ENCODE results near the gene ATXN10.

Gene ATXN10

GRCh38 chr22:45871721-45872120 is 200.1 kb downstream of the ATXN10 start:
- Mint-ChIP-seq H3K4me3 (no peak overlapping the region), H3K36me3 (ENCODE audit: low read depth) (peaks cover 15% of the 10 kb centered on the region)
- TF ChIP-seq, protein P1, sequence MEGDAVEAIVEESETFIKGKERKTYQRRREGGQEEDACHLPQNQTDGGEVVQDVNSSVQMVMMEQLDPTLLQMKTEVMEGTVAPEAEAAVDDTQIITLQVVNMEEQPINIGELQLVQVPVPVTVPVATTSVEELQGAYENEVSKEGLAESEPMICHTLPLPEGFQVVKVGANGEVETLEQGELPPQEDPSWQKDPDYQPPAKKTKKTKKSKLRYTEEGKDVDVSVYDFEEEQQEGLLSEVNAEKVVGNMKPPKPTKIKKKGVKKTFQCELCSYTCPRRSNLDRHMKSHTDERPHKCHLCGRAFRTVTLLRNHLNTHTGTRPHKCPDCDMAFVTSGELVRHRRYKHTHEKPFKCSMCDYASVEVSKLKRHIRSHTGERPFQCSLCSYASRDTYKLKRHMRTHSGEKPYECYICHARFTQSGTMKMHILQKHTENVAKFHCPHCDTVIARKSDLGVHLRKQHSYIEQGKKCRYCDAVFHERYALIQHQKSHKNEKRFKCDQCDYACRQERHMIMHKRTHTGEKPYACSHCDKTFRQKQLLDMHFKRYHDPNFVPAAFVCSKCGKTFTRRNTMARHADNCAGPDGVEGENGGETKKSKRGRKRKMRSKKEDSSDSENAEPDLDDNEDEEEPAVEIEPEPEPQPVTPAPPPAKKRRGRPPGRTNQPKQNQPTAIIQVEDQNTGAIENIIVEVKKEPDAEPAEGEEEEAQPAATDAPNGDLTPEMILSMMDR (IDR thresholded peaks at IDR 0.05; ENCODE audit: unreplicated experiment in 3 of 3), result no peak

DNA sequence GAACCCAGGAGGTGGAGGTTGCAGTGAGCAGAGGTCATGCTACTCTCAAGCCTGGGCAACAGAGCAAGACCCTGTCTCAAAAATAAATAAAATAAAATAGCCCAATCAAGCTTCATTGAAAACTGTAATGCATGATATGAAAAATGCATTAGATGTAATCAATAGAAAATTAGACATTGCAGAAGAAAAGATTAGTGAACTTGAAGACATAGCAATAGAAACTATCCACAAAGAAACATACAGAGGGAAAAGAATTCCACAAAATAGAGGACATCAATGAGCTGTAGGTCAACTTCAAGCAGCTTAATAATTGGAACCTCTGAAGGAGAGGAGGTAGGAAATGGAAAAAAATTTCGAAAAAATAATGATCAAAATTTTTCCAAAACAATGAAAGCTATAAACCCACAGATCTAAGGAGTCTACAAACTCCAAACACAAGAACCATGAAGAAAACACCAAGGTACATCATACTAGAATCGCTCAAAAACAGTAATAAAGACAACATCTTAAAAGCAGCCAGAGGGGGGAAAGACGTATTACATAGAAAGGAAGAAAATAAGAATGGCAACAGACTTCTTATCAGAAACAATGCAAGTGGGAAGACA is 201.1 kb downstream of the ATXN10 start:
- Mint-ChIP-seq H3K27ac (no peak overlapping the region), H3K27me3 (ENCODE audit: low read depth) (peaks cover 52% of the 10 kb centered on the region), H3K36me3 (ENCODE audit: low read depth) (peaks cover 15% of the 10 kb centered on the region), H3K4me3 (no peak overlapping the region), H3K9me3 (peaks cover 18% of the 10 kb centered on the region), H3K4me1 (no peaks in the 10 kb centered on the region)
- TF ChIP-seq, protein P1 (IDR thresholded peaks at IDR 0.05; ENCODE audit: unreplicated experiment in 3 of 3), result no peak

More at GRCh38 chr22:45871721-45872120, 200.1 kb downstream of the ATXN10 start:
- Mint-ChIP-seq H3K4me1 (no peaks in the 10 kb centered on the region), H3K27me3 (ENCODE audit: low read depth) (peaks cover 52% of the 10 kb centered on the region), H3K27ac (no peak overlapping the region), H3K9me3 (peaks cover 18% of the 10 kb centered on the region)

GRCh38 chr22:45876136-45877035 is 204.8 kb downstream of the ATXN10 start:
- Mint-ChIP-seq H3K9me3 (peaks cover 12% of the 10 kb centered on the region), H3K4me3 (no peak overlapping the region)
- TF ChIP-seq, protein P1 (IDR thresholded peaks at IDR 0.05; ENCODE audit: unreplicated experiment in 3 of 3), result no peak

GRCh38 chr22:45877036-45877380 is 205.4 kb downstream of the ATXN10 start:
- peaks cover 9% of the 10 kb centered on the region for H3K36me3 Mint-ChIP-seq (ENCODE audit: low read depth)

More at GRCh38 chr22:45876136-45877035, 204.8 kb downstream of the ATXN10 start:
- peaks cover 6% of the 10 kb centered on the region for H3K4me1 Mint-ChIP-seq
- peaks cover 56% of the 10 kb centered on the region for H3K27me3 Mint-ChIP-seq (ENCODE audit: low read depth)
- H3K27ac Mint-ChIP-seq, result no peak overlapping the region
- H3K36me3 Mint-ChIP-seq (ENCODE audit: low read depth), result peaks cover 9% of the 10 kb centered on the region

DNA sequence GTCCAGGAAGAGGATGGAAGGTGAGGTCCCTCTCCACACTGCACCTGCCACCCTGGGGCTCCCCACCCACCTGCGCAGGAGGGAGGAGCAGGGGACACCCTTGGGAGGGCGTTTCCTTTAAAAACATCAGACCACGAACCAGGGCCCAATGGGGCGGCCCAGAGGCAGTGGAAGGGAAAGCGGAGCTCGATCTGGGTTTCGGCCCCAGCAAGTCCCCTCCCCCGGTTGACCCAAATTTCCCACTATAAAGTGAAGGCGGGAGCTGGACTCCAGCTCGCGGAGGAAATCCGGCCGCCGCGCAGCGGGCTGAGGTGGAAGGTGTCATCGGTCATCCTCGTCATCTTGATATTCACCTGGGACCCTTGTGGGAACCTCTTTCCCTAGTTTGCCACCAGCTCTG is 206.0 kb downstream of the ATXN10 start:
- H3K4me3 Mint-ChIP-seq, result no peak overlapping the region
- peaks cover 6% of the 10 kb centered on the region for H3K4me1 Mint-ChIP-seq
- peaks cover 8% of the 10 kb centered on the region for H3K9me3 Mint-ChIP-seq
- H3K27ac Mint-ChIP-seq, result no peak overlapping the region
- H3K27me3 Mint-ChIP-seq (ENCODE audit: low read depth), result peaks cover 66% of the 10 kb centered on the region
- H3K36me3 Mint-ChIP-seq (ENCODE audit: low read depth), result peaks cover 8% of the 10 kb centered on the region
- TF ChIP-seq, protein P1 (IDR thresholded peaks at IDR 0.05; ENCODE audit: unreplicated experiment in 3 of 3), result no peak

More at GRCh38 chr22:45877036-45877380, 205.4 kb downstream of the ATXN10 start:
- peaks cover 62% of the 10 kb centered on the region for H3K27me3 Mint-ChIP-seq (ENCODE audit: low read depth)
- H3K4me3 Mint-ChIP-seq, result no peak overlapping the region
- H3K27ac Mint-ChIP-seq, result no peak overlapping the region
- peaks cover 6% of the 10 kb centered on the region for H3K4me1 Mint-ChIP-seq
- TF ChIP-seq, protein P1 (IDR thresholded peaks at IDR 0.05; ENCODE audit: unreplicated experiment in 3 of 3), result no peak
- peaks cover 12% of the 10 kb centered on the region for H3K9me3 Mint-ChIP-seq
